Lung (tissue), 12 donors: ENCODE results near the gene GFRA1. TPM values are rescaled to one million over a fixed set of nuclear protein-coding genes. Genes with fewer than 3 reads are reported as not detected.

ENCODE experiments used
- ATAC-seq: fragments of 200-7000 bp; cut with Tn5 transposase; one replicate; pipeline ENCODE4 v1.9.1; 2020; ENCODE audit warnings: moderate number of reproducible peaks; ENCODE audit not compliant: insufficient read depth, low FRiP score
- DNase-seq, 3 donors: peaks; one replicate each; pipeline ENCODE4 v3.0.0-alpha.2; 2013 to 2017
- H3K27ac ChIP-seq, 2 donors: one replicate each; pipeline ENCODE4 v1.5.1; 2013; ENCODE audit warnings: mild to moderate bottlenecking in 2 of 2, moderate library complexity in 2 of 2, control low read depth in 1 of 2, inconsistent platforms in 1 of 2, low read depth in 1 of 2, low read length in 1 of 2
- H3K27me3 ChIP-seq, 3 donors: one replicate each; pipeline ENCODE4 v1.5.1; 2013; ENCODE audit warnings: low read length in 2 of 3; ENCODE audit not compliant: control insufficient read depth in 3 of 3, insufficient read depth in 3 of 3
- H3K36me3 ChIP-seq, 4 donors: one replicate each; pipeline ENCODE4 v1.5.1; 2013; ENCODE audit warnings: low read length in 4 of 4, mild to moderate bottlenecking in 1 of 4, moderate library complexity in 1 of 4; ENCODE audit not compliant: control insufficient read depth in 4 of 4, insufficient read depth in 4 of 4
- H3K4me1 ChIP-seq, 5 donors: one replicate each; pipeline ENCODE4 v1.5.1; 2013; ENCODE audit warnings: low read length in 5 of 5, mild to moderate bottlenecking in 2 of 5, moderate library complexity in 1 of 5; ENCODE audit not compliant: control insufficient read depth in 5 of 5, insufficient read depth in 5 of 5
- H3K4me3 ChIP-seq: one replicate; pipeline ENCODE4 v1.5.1; 2013; ENCODE audit warnings: mild to moderate bottlenecking, control low read depth, moderate library complexity
- H3K9ac ChIP-seq, 2 donors: one replicate each; pipeline ENCODE4 v1.5.1; 2013; ENCODE audit warnings: low read length in 2 of 2, control low read depth in 1 of 2; ENCODE audit not compliant: insufficient read depth in 1 of 2
- H3K9me3 ChIP-seq, 4 donors: one replicate each; pipeline ENCODE4 v1.5.1; 2013; ENCODE audit warnings: low read length in 3 of 4, mild to moderate bottlenecking in 1 of 4, moderate library complexity in 1 of 4; ENCODE audit not compliant: control insufficient read depth in 4 of 4, insufficient read depth in 3 of 4
- CTCF ChIP-seq: IDR thresholded peaks from 2 replicates; pipeline ENCODE4 v1.5.1; 2012; ENCODE audit warnings: mild to moderate bottlenecking; ENCODE audit errors: control extremely low read depth, extremely low read depth
- WGBS, 2 donors: extraction: QIAGEN DNeasy Blood & Tissue Kit; methylation state at CpG; one replicate each; pipeline ENCODE4 v1.1.7; 2013; 5-methylcytosine and 5-hydroxymethylcytosine counted together
- polyA plus RNA-seq, 2 donors: library from polyadenylated mRNA; stranded (reverse); fragments of 200-250 nt; gene quantifications; one replicate each; pipeline ENCODE4 v1.2.1, GENCODE V29; 2013
- total RNA-seq, 2 donors: library from RNA; depleted of rRNA in 1 of 2; stranded (reverse); fragments of >200 nt in 1 of 2; gene quantifications; one replicate each; pipeline ENCODE4 v1.2.1, GENCODE V29; 2014 to 2021
- donor health status: control.
- donor health status: control.
- donor health status: Bipolar disorder and iron deficiency.
- donor health status: healthy.
- donor health status: DM: yes; HTN: yes; CAD: no.

GFRA1 gene
- total and polyA plus RNA-seq, 4 donors = 0.51 to 30.4 (median 1.4) TPM

GRCh38 chr10:116146372-116147140 lies 126.5 kb downstream of the GFRA1 start:
- Histone ChIP-seq H3K4me1 (peaks cover 0 to 5% (median 0%) of the 10 kb centered on the region in 5 donors), H3K9ac (no peak overlapping the region), H3K27me3 (no peaks in the 10 kb centered on the region), H3K4me3 (no peak overlapping the region), H3K9me3 (no peaks in the 10 kb centered on the region), H3K36me3 (no peaks in the 10 kb centered on the region), H3K27ac (no peak overlapping the region)
- ATAC-seq (no peak), DNase-seq (no peak)
- no peak for TF ChIP-seq CTCF
- 66 to 90% methylated on average over 3 of the region's 3 CpGs for WGBS, 2 donors

- Histone ChIP-seq H3K36me3 (no peaks in the 10 kb centered on the region), H3K4me3 (no peak overlapping the region), H3K27ac (no peak overlapping the region), H3K9me3 (no peaks in the 10 kb centered on the region), H3K9ac (no peak overlapping the region), H3K4me1 (peaks cover 0 to 5% (median 0%) of the 10 kb centered on the region in 5 donors), H3K27me3 (no peaks in the 10 kb centered on the region)
- TF ChIP-seq CTCF = no peak
- DNase-seq (no peak), ATAC-seq (no peak)
- WGBS, 2 donors = 86 to 90% methylated on average over 4 of the region's 4 CpGs
Measured at GRCh38 chr10:116143673-116144222, 129.3 kb downstream of the GFRA1 start.

- TF ChIP-seq CTCF = no peak
- Histone ChIP-seq H3K9ac (no peak overlapping the region), H3K27ac (no peak overlapping the region), H3K36me3 (no peaks in the 10 kb centered on the region), H3K4me1 (peaks cover 0 to 5% (median 0%) of the 10 kb centered on the region in 5 donors), H3K27me3 (no peaks in the 10 kb centered on the region), H3K9me3 (no peaks in the 10 kb centered on the region), H3K4me3 (no peak overlapping the region)
- no peak for DNase-seq
- ATAC-seq = no peak
- whole genome bisulfite sequencing, 2 donors = 70 to 77% methylated on average over 5 of the region's 5 CpGs
Measured at GRCh38 chr10:116141855-116142254, 131.2 kb downstream of the GFRA1 start.
